ENCODE data around the gene TNF. TPM values are rescaled to one million over a fixed set of nuclear protein-coding genes. Genes with fewer than 3 reads are reported as not detected.

The TNF gene
- total RNA-seq, 2 donors from 2014 or later, result 28.9 to 33.6 TPM

- H3K9me3 ChIP-seq (ENCODE audit: control insufficient read depth, low read length, poor library complexity, severe bottlenecking), result no peaks in the 10 kb centered on the region
- ATAC-seq (no peak), DNase-seq (no peak)
- Mint-ChIP-seq H3K4me3 (peak overlapping the region; percentile 33), H3K36me3 (ENCODE audit: low read depth) (peaks cover 6% of the 10 kb centered on the region), H3K27ac (peak overlapping the region; percentile 99), H3K4me1 (peaks cover 72% of the 10 kb centered on the region), H3K27me3 (no peaks in the 10 kb centered on the region)
Observed at GRCh38 chr6:31569861-31570536, 5.4 kb upstream of the TNF start.

- peaks cover 21% of the 10 kb centered on the region for H3K36me3 Mint-ChIP-seq (ENCODE audit: low read depth)
- no peaks in the 10 kb centered on the region for H3K27me3 Mint-ChIP-seq
- H3K4me1 Mint-ChIP-seq, result peaks cover 85% of the 10 kb centered on the region
- peak within 1 kb of the TSS; percentile 100 for H3K4me3 Mint-ChIP-seq
- peak; percentile 67 to 75 (median 73) for DNase-seq
- peak; percentile 74 for ATAC-seq
- no peaks in the 10 kb centered on the region for H3K9me3 ChIP-seq (ENCODE audit: control insufficient read depth, low read length, poor library complexity, severe bottlenecking)
- peak within 1 kb of the TSS; percentile 99 for H3K27ac Mint-ChIP-seq
Observed at GRCh38 chr6:31572041-31572911, 3.1 kb upstream of the TNF start, which contains the start of gene LTA. Gene LTA, plus strand, starts transcription at chr6:31572289. Its CDS starts 454 bp downstream, at chr6:31572743.

GRCh38 chr6:31573239-31574105 lies 1.9 kb upstream of the TNF start:
- H3K4me1 Mint-ChIP-seq, result peaks cover 80% of the 10 kb centered on the region
- H3K27me3 Mint-ChIP-seq, result no peaks in the 10 kb centered on the region
- ATAC-seq (no peak), DNase-seq (no peak)
- H3K36me3 Mint-ChIP-seq (ENCODE audit: low read depth), result peaks cover 21% of the 10 kb centered on the region
- peak overlapping the region; percentile 99 for H3K27ac Mint-ChIP-seq
- H3K9me3 ChIP-seq (ENCODE audit: control insufficient read depth, low read length, poor library complexity, severe bottlenecking), result no peaks in the 10 kb centered on the region
- H3K4me3 Mint-ChIP-seq, result peak overlapping the region; percentile 100

GRCh38 chr6:31574106-31575061 lies 981 bp upstream of the TNF start:
- no peaks in the 10 kb centered on the region for H3K9me3 ChIP-seq (ENCODE audit: control insufficient read depth, low read length, poor library complexity, severe bottlenecking)
- H3K27ac Mint-ChIP-seq, result peak overlapping the region; percentile 99
- peak overlapping the region; percentile 100 for H3K4me3 Mint-ChIP-seq
- H3K27me3 Mint-ChIP-seq, result no peaks in the 10 kb centered on the region
- ATAC-seq (no peak), DNase-seq (no peak)
- H3K36me3 Mint-ChIP-seq (ENCODE audit: low read depth), result peaks cover 21% of the 10 kb centered on the region
- H3K4me1 Mint-ChIP-seq, result peaks cover 78% of the 10 kb centered on the region

- ATAC-seq, result no peak
- DNase-seq, result no peak
- Mint-ChIP-seq H3K27ac (peak overlapping the region; percentile 99), H3K27me3 (no peaks in the 10 kb centered on the region), H3K4me1 (peaks cover 73% of the 10 kb centered on the region), H3K36me3 (ENCODE audit: low read depth) (peaks cover 28% of the 10 kb centered on the region), H3K4me3 (peak overlapping the region; percentile 100)
- H3K9me3 ChIP-seq (ENCODE audit: control insufficient read depth, low read length, poor library complexity, severe bottlenecking), result no peaks in the 10 kb centered on the region
Observed at GRCh38 chr6:31575952-31576685, 754 bp downstream of the TNF start.

GRCh38 chr6:31576897-31577578 lies 1.7 kb downstream of the TNF start:
- ATAC-seq (no peak), DNase-seq (no peak)
- Mint-ChIP-seq H3K36me3 (ENCODE audit: low read depth) (peaks cover 35% of the 10 kb centered on the region), H3K4me1 (peaks cover 66% of the 10 kb centered on the region), H3K27me3 (no peaks in the 10 kb centered on the region), H3K4me3 (peak overlapping the region; percentile 100), H3K27ac (peak overlapping the region; percentile 99)
- no peaks in the 10 kb centered on the region for H3K9me3 ChIP-seq (ENCODE audit: control insufficient read depth, low read length, poor library complexity, severe bottlenecking)

GRCh38 chr6:31577579-31577966 lies 2.2 kb downstream of the TNF start:
- Mint-ChIP-seq H3K36me3 (ENCODE audit: low read depth) (peaks cover 32% of the 10 kb centered on the region), H3K27ac (peak overlapping the region; percentile 99), H3K4me1 (peaks cover 64% of the 10 kb centered on the region), H3K27me3 (no peaks in the 10 kb centered on the region), H3K4me3 (peak overlapping the region; percentile 100)
- no peaks in the 10 kb centered on the region for H3K9me3 ChIP-seq (ENCODE audit: control insufficient read depth, low read length, poor library complexity, severe bottlenecking)
- no peak for ATAC-seq
- no peak for DNase-seq

- peak overlapping the region; percentile 100 for H3K4me3 Mint-ChIP-seq
- H3K9me3 ChIP-seq (ENCODE audit: control insufficient read depth, low read length, poor library complexity, severe bottlenecking), result no peaks in the 10 kb centered on the region
- no peak for DNase-seq
- peaks cover 29% of the 10 kb centered on the region for H3K36me3 Mint-ChIP-seq (ENCODE audit: low read depth)
- H3K27me3 Mint-ChIP-seq, result no peaks in the 10 kb centered on the region
- peaks cover 63% of the 10 kb centered on the region for H3K4me1 Mint-ChIP-seq
- H3K27ac Mint-ChIP-seq, result peak overlapping the region; percentile 99
- no peak for ATAC-seq
Observed at GRCh38 chr6:31578184-31579118, 3.1 kb downstream of the TNF start.

GRCh38 chr6:31579119-31579505 lies 3.7 kb downstream of the TNF start:
- Mint-ChIP-seq H3K36me3 (ENCODE audit: low read depth) (peaks cover 29% of the 10 kb centered on the region), H3K4me1 (peaks cover 60% of the 10 kb centered on the region), H3K4me3 (peak overlapping the region; percentile 100), H3K27me3 (no peaks in the 10 kb centered on the region), H3K27ac (peak overlapping the region; percentile 99)
- no peak for DNase-seq
- H3K9me3 ChIP-seq (ENCODE audit: control insufficient read depth, low read length, poor library complexity, severe bottlenecking), result no peaks in the 10 kb centered on the region
- ATAC-seq, result no peak

GRCh38 chr6:31579546-31580437 lies 4.4 kb downstream of the TNF start:
- Mint-ChIP-seq H3K36me3 (ENCODE audit: low read depth) (peaks cover 29% of the 10 kb centered on the region), H3K27ac (peak overlapping the region; percentile 99), H3K4me1 (peaks cover 55% of the 10 kb centered on the region), H3K4me3 (peak overlapping the region; percentile 100), H3K27me3 (no peaks in the 10 kb centered on the region)
- DNase-seq, result no peak
- no peaks in the 10 kb centered on the region for H3K9me3 ChIP-seq (ENCODE audit: control insufficient read depth, low read length, poor library complexity, severe bottlenecking)
- ATAC-seq, result no peak
